GM15510 (cell line): ENCODE data around the gene VCPKMT.

Source experiments
- POLR2A ChIP-seq: IDR thresholded peaks from 3 replicates; pipeline ENCODE4 v1.6.1; 2011; ENCODE audit warnings: borderline replicate concordance; ENCODE audit not compliant: insufficient read length; ENCODE audit errors: extremely low read depth

Gene VCPKMT

DNA sequence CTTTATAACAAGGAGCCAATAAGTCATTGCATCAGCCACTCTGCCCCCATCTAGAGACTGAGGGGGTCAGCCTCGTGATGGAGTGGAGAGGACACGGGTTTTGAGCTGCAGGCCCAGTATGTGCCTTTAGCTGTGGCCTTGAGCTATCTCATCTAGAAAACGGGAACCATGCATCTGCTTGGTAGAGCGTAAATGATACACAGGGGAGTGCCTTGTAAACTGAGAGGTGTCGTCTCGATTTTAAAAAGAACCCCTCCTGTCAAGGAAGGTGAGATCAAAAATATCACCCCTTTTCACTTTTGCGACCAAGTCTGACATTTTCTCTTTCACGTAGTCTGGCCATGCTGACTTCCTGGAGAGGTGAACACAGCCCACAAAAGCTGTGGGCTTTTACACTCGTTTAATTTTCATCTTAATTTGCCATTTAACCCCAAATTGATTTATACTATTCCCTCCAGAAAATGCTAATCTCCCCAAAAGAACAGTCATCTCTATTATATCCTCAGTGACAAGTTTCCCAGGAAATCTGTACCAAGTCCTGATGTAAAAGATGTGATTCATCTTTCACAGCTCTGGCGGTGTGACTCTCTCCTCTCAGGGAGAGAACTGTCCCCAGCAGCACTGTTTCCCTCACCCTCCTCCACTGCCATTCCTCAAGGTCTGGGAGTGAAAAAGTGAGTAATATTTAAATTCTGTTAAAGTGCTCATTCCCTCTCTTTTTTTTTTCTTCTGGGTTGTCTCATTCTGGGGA is 30.6 kb downstream of the VCPKMT start:
- TF ChIP-seq POLR2A: peak; percentile 3

- no peak for TF ChIP-seq POLR2A
Measured at GRCh38 chr14:50084666-50085065, 31.7 kb downstream of the VCPKMT start.

- no peak for TF ChIP-seq POLR2A
Measured at GRCh38 chr14:50083467-50084337, 32.7 kb downstream of the VCPKMT start.

DNA sequence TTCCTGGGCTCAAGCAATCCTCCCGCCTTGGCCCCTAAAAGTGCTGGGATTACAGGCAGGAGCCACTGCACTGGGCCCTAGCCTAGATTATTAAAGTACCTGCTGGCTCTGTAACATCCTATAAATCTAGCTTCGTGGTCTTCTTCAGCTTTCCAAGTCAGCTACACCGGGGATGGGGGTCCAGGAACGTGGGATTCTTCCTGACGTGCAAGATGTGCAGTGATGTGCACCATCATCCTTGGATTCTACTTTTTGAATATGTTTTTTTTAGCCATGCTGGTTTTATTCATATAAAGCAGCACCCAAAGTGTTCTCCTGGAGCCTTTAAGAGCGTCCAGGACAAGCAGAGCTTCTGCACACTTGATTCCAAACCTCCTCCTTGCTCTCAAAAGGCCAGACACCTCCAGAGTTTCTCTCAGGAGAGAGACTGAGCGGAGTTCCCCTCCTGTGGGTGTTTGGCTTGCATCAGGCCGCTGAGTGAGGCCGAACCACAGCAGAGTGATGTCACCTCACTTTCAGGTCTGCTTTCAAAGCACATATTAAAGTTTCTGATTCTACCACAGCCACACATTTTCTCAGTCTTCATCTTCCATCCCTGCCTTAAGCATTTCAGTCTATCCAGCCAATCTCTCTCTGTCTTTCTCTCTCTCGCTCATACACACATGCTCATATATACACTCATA is 33.4 kb downstream of the VCPKMT start:
- TF ChIP-seq POLR2A: peak; percentile 23

DNA sequence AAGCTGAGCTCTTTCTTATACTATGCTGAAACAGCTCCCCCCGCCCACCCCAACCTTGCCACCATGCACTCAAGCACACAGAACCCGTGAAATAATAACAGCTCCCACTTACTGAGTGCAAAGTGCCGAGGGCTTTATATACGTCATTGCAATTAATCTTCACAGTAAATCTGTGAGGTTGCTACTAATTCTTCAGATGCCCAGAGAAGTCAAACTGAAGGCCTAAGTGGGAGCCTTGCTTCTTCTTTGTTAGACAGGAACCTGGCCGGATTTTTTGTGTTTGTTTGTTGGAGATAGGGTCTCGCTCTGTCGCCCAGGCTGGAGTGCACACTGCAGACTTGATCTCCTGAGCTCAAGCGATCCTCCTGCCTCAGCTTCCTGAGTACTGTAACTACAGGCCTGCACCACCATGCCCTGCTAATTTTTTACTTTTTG is 34.0 kb downstream of the VCPKMT start:
- peak; percentile 29 for TF ChIP-seq POLR2A

- TF ChIP-seq POLR2A: no peak
Measured at GRCh38 chr14:50072395-50072794, 44.0 kb downstream of the VCPKMT start.

- TF ChIP-seq POLR2A: no peak
Measured at GRCh38 chr14:50070840-50071548, 45.4 kb downstream of the VCPKMT start.

GRCh38 chr14:50070230-50070629 is 46.1 kb downstream of the VCPKMT start:
- TF ChIP-seq POLR2A: no peak

DNA sequence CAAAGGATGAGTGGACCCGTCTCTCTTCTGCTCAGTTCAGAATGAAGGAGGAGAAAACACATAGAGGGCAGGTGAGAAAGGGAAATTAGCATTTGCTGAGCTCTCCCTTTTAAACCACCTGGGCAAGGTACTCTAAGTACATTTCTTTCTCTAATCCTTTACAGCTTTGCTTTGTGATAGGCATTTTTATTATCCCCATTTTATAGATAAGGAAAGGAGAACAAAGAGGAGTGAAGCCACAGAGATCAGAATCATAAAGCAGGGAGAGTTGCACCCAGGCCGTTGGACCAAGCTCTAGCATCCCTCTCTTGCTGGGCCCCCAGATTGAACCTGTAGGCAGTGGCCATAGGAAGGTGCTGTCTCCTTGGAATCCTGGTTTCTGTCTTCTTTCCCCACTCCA is 47.0 kb downstream of the VCPKMT start:
- no peak for TF ChIP-seq POLR2A

- TF ChIP-seq POLR2A: no peak
Measured at GRCh38 chr14:50068496-50068895, 47.9 kb downstream of the VCPKMT start.

DNA sequence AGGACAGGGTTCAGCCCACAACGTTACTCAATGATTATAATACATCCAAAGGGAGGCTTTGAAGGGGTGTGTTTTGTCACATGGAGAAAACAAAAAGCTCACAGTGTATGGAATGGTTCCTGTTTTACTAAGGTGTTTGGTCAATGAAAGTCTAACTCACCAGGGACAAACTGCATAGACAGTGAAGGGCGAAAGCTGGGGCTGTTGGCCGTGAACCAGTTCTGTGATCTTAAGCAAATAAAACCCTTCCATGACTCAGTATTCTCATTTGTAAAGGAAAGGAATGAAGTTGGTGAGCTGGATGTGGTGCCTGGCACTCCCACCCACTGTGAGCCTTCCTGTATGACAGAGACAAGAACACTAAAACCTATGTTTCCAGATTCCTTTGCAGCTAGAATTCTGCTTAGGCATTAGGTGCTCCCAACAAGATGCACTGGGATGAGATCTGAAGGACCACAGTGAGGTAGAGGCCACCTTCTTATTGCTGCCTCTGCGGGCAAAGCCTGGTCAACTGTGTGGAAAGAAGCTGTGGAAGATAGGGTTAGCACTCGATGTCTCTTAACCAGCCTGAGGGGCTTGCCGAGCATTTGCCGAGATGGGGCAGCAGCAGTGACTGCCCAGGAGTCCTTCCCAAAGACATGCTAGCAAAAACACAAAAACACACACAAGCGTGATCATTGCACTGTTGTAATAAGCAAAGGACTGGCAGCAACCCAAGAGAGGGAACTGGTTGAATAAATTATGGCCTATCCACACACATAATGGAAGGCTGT is 48.5 kb downstream of the VCPKMT start:
- TF ChIP-seq POLR2A: no peak

DNA sequence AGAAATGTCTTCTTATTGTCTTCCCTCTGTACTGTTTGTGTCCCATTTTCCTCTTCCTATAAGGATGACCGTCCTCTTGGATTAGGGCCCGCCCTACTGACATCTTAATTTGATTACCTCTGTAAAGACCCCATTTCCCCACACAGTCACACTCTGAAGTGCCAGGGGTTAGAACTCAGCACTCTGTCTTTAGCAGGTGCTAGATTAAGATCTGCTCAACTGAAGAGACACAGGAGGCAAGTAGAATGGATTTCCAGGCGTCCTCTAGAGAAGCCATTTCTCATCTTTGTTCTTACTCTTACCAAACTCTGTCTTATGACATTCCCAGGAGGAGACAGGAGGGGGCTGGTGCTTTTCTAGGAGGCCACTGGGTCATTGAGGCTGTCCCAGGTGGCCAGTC is 50.8 kb downstream of the VCPKMT start:
- no peak for TF ChIP-seq POLR2A

- TF ChIP-seq POLR2A: no peak
Measured at GRCh38 chr14:50064993-50065392, 51.4 kb downstream of the VCPKMT start.

- TF ChIP-seq POLR2A: no peak
Measured at GRCh38 chr14:50063876-50064420, 52.4 kb downstream of the VCPKMT start.

DNA sequence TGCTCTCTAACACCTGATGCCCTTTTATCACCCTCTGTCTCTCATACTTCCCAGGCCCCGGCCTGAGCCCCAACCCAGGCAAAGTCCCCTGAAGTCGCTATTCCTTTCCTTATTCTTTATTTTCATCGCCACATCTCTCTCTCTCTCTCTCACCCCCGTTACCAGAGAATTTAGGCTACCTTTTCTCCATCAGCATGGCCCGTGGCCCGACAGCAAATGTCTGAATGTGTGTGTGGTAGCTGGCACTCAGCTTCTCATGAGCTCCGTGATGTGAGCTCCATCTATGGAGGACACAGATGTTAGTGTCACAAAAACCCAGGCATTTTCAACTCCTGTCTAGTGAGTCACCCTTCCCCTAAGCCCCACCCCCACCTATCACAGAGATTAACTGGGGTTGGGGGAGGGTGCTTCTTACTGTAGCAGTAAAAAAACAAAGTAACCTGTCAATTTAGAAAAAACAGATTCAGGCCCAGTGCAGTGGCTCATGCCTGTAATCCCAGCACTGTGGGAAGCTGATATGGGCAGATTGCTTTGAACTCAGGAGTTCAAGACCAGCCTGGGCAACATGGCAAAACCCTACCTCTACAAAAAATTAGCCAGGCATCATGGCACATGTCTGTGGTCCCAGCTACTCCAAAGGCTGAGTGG is 53.8 kb downstream of the VCPKMT start:
- TF ChIP-seq POLR2A: peak; percentile 46
